BJ (cell line): ENCODE measurements around the gene CNFN. TPM values are rescaled to one million over a fixed set of nuclear protein-coding genes. Genes with fewer than 3 reads are reported as not detected.
A peak's percentile ranks its signal among the peaks of the same experiment; 100 is the strongest.

Experiments used
- CTCF ChIA-PET: fragments of 350-600 bp; formaldehyde crosslinking; extraction: SDS; loops from one replicate; lab custom pipeline; 2021; ENCODE audit warnings: antibody characterized with exemption, inconsistent platforms; lab: Yijun Ruan, JAX
- POLR2A ChIA-PET: fragments of 300-600 bp; sonication (Branson Sonifier 250); formaldehyde crosslinking; extraction: SDS; loops from one replicate; lab custom pipeline; 2021; ENCODE audit warnings: antibody characterized with exemption; lab: Charles Lee
- DNase-seq: peaks from one replicate; pipeline ENCODE4 v3.0.0-alpha.2; 2011; ENCODE audit warnings: low read depth
- H3K27me3 ChIP-seq: 2 replicates; pipeline ENCODE4 v1.6.0; 2011; ENCODE audit warnings: low read length; ENCODE audit not compliant: control insufficient read depth, insufficient read depth
- H3K36me3 ChIP-seq: 2 replicates; pipeline ENCODE4 v1.5.1; 2011; ENCODE audit warnings: low read length; ENCODE audit not compliant: control insufficient read depth, insufficient read depth
- H3K4me3 ChIP-seq: 2 replicates; pipeline ENCODE4 v1.5.1; 2011; ENCODE audit warnings: low read depth, mild to moderate bottlenecking, control low read depth, low read length
- polyA plus RNA-seq: library from polyadenylated mRNA; depleted of rRNA; stranded (reverse); fragments of >200 nt; gene quantifications from 2 replicates; pipeline ENCODE4 v1.2.3, GENCODE V29; 2011
- TF ChIP-seq, protein P1 (sequence below): IDR thresholded peaks from 2 replicates; pipeline ENCODE4 v1.5.1; 2011; ENCODE audit warnings: low read depth, mild to moderate bottlenecking, control low read depth, inconsistent platforms, low read length, moderate library complexity; ENCODE audit not compliant: insufficient read depth

Gene CNFN
- polyA plus RNA-seq, 1 experiment = 0.78 TPM

DNA sequence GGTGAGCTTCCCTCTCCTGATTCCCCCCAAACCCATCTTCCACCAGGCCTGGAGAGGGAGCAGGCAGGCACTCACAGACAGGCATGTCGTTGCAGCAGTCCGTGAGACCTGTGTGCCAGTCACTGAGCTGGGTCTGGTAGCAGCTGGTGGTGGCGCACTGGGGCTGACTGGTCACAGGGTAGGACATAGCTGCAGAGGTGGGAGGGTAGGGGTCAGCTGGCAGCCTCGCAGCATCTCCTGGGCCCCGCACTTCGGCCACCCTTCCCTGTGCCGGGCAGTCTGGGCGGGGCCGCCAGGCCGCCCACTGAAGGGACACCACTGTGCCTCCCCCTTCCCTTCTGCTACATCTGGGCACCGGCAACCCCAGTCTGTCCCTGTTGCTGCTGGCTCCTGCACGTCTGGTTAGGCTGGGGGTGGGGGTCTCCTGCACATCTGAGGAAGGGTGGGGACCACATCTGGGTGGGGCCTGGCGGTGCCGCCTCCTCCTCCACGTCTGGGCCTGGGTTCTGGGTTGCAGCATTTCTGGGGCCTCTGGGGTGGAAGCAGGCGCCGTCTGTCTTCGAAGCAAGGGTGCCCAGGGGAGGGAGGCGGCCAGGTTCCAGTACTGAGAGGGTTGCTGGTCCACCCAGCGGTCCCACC is 1.1 kb downstream of the CNFN start:
- no peak overlapping the region for H3K4me3 ChIP-seq
- POLR2A ChIA-PET = no interaction called here
- CTCF ChIA-PET = no interaction called here
- H3K27me3 ChIP-seq = peaks cover 17% of the 10 kb centered on the region
- TF ChIP-seq, protein P1, sequence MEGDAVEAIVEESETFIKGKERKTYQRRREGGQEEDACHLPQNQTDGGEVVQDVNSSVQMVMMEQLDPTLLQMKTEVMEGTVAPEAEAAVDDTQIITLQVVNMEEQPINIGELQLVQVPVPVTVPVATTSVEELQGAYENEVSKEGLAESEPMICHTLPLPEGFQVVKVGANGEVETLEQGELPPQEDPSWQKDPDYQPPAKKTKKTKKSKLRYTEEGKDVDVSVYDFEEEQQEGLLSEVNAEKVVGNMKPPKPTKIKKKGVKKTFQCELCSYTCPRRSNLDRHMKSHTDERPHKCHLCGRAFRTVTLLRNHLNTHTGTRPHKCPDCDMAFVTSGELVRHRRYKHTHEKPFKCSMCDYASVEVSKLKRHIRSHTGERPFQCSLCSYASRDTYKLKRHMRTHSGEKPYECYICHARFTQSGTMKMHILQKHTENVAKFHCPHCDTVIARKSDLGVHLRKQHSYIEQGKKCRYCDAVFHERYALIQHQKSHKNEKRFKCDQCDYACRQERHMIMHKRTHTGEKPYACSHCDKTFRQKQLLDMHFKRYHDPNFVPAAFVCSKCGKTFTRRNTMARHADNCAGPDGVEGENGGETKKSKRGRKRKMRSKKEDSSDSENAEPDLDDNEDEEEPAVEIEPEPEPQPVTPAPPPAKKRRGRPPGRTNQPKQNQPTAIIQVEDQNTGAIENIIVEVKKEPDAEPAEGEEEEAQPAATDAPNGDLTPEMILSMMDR = no peak
- H3K36me3 ChIP-seq = no peaks in the 10 kb centered on the region
- DNase-seq = no peak

DNA sequence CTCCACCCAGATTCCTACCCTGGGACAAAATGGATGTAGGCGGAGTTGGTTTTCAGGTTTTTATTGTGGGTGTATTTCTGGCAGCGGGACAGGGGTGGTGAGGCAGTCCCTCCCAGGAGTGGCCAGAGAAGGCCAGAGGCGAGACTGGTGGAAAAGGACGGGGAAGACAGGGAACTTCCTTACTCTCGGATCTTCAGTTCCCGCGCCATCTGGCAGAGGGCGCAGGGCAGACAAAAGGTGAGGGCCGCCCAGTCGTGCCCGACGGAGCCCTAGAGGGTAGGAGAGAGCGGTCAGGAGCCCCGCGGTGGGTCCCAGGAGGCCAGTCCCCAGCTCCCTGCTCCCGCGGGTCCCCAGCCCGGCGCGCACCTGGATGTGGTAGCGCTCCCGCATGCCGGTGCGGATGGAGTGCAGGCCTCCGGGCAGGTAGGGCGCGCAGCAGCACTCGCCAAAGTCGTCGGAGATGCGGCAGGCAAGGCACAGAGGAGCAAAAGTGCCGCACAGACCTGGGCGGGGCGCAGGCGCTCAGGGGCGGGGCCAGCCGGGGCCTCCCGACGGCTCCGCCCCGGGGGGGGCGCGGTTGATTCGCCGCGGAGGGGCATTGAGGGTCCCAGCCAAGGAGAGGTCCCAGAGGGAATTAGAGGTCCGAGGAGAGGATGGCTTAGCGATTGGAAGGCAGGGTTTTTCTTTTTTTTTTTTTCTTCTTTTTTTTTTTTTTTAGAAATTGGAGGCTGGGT is 3.0 kb downstream of the CNFN start:
- Histone ChIP-seq H3K36me3 (no peaks in the 10 kb centered on the region), H3K4me3 (peak overlapping the region; percentile 48), H3K27me3 (peaks cover 17% of the 10 kb centered on the region)
- no peak for DNase-seq
- ChIA-PET CTCF (interaction anchor here (1.1 to 2.1 kb wide), 6 partner anchors 9 to 25 kb away, joined by 3 to 6 read pairs (median 4); no protein-coding TSS in a partner anchor), POLR2A (no interaction called here)
- TF ChIP-seq, protein P1 = peak; percentile 67

DNA sequence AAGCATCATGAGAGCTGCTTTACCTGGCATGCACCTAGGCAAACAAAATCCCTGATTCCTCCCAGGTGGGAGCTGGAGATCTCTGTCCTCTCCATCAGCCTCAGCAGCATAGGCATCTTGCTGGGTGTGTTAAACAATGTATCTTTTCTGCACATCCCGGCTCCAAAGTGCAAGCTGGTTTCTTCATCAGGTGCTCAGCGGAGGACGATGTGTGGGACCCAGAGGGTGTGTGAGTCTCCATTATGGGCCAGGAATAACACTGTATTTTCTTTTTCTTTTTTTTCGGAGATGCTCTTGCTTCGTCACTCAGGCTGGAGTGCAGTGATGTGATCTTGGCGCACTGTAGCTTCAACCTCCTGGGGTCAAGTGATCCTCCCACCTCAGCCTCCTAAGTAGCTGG is 9.9 kb downstream of the CNFN start:
- CTCF ChIA-PET = interaction anchor here (0.6 kb wide), 1 partner anchor 382 kb away, joined by 4 read pairs; no protein-coding TSS in a partner anchor

DNA sequence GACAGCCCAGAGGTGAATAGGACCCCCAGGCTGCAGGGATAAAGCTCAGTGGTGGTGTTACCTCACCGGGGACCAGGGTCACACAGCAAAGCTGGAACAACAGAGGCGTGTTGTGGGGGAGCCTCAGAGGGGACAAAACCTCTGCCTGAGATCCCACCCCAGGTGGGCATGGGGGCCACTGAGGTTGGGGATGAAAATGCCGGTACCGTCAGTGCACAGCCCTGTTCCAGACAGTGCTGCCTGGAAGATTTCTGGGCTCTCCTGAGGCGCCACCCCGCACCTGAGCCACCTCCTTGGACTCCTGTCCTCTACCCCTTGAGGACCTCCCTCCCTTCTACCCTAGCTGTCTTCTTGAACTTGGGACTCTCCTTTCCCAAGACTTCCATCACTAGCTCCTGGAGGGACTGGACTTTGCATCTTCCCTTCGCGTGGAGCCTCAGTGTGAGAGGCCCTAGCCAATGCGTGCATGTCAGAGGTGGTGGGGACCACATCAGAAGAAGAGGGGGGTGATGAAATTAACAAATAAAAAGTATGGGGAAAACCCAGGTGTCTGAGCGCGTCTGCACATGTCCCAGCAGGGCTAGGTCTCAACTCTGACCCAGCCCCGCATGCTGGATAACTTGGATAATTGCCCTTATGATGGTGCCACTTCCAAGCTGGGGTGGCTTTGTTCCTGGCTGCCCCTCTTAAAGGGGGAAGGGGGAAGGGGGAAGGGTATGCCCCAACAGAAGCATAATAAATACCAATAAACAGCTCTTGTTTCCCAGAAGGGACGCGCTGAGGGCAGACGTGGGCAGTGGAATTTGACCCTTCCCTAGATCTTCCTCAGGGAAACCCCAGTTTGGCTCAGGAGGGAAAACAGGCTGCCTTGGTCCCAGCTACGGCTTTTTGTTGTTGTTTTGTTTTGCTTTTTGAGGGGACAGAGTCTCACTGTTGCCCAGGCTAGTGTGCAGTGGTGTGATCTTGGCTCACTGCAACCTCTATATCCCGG is 11.6 kb downstream of the CNFN start:
- ChIA-PET CTCF (interaction anchor here (1.5 kb wide), 1 partner anchor 9 kb away, joined by 4 read pairs; no protein-coding TSS in a partner anchor), POLR2A (no interaction called here)
- DNase-seq = no peak
- peaks cover 3% of the 10 kb centered on the region; the same call in 1 of the 2 replicates for H3K36me3 ChIP-seq
- no peak overlapping the region for H3K4me3 ChIP-seq
- TF ChIP-seq, protein P1 = no peak
- peaks cover 1% of the 10 kb centered on the region; the same call in 1 of the 2 replicates for H3K27me3 ChIP-seq

More for the DNA sequence above, 9.9 kb downstream of the CNFN start:
- DNase-seq = no peak
- H3K36me3 ChIP-seq = peaks cover 3% of the 10 kb centered on the region; the same call in 1 of the 2 replicates
- POLR2A ChIA-PET = no interaction called here
- TF ChIP-seq, protein P1 = no peak
- no peak overlapping the region for H3K4me3 ChIP-seq
- H3K27me3 ChIP-seq = peaks cover 1% of the 10 kb centered on the region; the same call in 1 of the 2 replicates
